SU-DHL-6 (cell line): ENCODE data around the gene NR5A2.

Experiments
- CTCF ChIP-seq: fragments of 200-600 bp; sonication (generic); IDR thresholded peaks from one replicate; pipeline ENCODE4 v1.5.1; 2017; ENCODE audit warnings: antibody characterized with exemption, mild to moderate bottlenecking, low read length, moderate library complexity; ENCODE audit not compliant: insufficient read depth, poor library complexity, severe bottlenecking
- EZH2phosphoT487 ChIP-seq: fragments of 200-600 bp; sonication (generic), shearing (Covaris generic); conservative IDR thresholded peaks from 2 replicates; pipeline ENCODE4 v1.6.1; 2018; ENCODE audit warnings: mild to moderate bottlenecking, antibody characterized with exemption, low read length, moderate library complexity, mixed read lengths

DNA sequence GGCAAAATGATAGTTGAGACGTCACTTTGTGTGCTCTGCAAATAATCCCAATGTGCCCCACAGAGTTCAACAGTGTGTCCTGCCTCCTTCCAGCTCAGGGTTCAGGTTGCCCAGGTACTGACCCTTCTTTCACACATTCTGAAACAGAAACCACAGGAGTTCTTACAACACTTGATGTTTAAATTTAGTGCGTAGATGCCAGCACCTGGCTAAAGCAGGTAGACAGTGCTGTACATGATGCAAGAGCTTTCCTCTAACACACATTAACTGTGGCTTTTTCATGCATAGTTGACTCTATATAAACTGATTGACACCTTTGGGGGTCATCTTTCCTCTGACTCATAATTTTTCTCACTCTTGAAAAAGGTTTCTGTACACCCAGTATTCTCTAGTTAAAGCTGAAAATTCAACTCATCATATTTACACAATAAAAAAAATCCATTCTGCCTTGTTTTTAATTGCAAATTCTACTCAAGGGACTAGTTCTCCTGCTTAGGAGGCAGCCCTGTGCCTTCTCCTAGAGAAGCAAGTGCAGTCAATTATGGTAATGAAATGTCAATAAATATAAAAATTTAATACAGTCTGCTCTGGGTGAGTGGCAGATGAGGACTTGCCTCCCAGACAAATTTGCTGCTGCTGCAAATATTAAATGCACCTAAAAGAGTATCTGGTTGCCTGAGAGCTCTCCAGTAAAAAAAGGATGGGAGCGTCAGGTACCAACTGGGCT, 91.4 kb downstream of the NR5A2 start:
- no peak for TF ChIP-seq CTCF
- TF ChIP-seq EZH2phosphoT487, result no peak
